ENCODE measurements around the gene SURF6. TPM values are rescaled to one million over a fixed set of nuclear protein-coding genes. Genes with fewer than 3 reads are reported as not detected.

Gene SURF6
- total RNA-seq, 1 donor from 2014 or later: 21.7 TPM

DNA sequence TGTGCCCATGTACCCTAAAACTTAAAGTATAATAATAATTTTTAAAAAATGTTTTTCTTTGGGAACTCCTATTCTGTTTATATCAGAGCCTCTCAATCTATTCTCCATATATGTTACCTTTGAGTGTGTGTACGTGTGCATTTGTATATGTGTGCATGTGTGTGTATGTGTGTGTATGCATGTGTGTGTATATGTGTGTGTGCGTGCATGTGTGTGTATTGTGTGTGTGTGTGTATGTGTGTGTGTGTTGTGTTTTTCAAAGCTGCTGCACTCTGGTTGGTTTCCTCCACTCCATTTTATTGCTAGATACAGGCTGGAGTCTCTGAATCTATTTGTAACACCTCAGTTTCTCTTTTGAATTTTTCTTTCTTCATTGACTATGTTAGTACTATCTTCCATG, 20.0 kb downstream of the SURF6 start:
- Mint-ChIP-seq H3K27ac (ENCODE audit: unreplicated experiment) (no peak overlapping the region), H3K27me3 (ENCODE audit: unreplicated experiment) (peaks cover 3% of the 10 kb centered on the region), H3K4me3 (ENCODE audit: unreplicated experiment) (no peak overlapping the region), H3K4me1 (ENCODE audit: unreplicated experiment) (no peaks in the 10 kb centered on the region), H3K9me3 (ENCODE audit: unreplicated experiment) (no peaks in the 10 kb centered on the region), H3K36me3 (ENCODE audit: low read depth, unreplicated experiment) (no peaks in the 10 kb centered on the region)
- TF ChIP-seq, protein P1, sequence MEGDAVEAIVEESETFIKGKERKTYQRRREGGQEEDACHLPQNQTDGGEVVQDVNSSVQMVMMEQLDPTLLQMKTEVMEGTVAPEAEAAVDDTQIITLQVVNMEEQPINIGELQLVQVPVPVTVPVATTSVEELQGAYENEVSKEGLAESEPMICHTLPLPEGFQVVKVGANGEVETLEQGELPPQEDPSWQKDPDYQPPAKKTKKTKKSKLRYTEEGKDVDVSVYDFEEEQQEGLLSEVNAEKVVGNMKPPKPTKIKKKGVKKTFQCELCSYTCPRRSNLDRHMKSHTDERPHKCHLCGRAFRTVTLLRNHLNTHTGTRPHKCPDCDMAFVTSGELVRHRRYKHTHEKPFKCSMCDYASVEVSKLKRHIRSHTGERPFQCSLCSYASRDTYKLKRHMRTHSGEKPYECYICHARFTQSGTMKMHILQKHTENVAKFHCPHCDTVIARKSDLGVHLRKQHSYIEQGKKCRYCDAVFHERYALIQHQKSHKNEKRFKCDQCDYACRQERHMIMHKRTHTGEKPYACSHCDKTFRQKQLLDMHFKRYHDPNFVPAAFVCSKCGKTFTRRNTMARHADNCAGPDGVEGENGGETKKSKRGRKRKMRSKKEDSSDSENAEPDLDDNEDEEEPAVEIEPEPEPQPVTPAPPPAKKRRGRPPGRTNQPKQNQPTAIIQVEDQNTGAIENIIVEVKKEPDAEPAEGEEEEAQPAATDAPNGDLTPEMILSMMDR (IDR thresholded peaks at IDR 0.05; ENCODE audit: unreplicated experiment): no peak
- no peak for DNase-seq (ENCODE audit: low spot score)

GRCh38 chr9:133309608-133310007, 26.4 kb downstream of the SURF6 start:
- Mint-ChIP-seq H3K27ac (ENCODE audit: unreplicated experiment) (no peak overlapping the region), H3K4me1 (ENCODE audit: unreplicated experiment) (no peaks in the 10 kb centered on the region), H3K4me3 (ENCODE audit: unreplicated experiment) (no peak overlapping the region), H3K36me3 (ENCODE audit: low read depth, unreplicated experiment) (no peaks in the 10 kb centered on the region), H3K9me3 (ENCODE audit: unreplicated experiment) (peaks cover 5% of the 10 kb centered on the region), H3K27me3 (ENCODE audit: unreplicated experiment) (peaks cover 2% of the 10 kb centered on the region)
- TF ChIP-seq, protein P1 (IDR thresholded peaks at IDR 0.05; ENCODE audit: unreplicated experiment): no peak
- DNase-seq (ENCODE audit: low spot score): no peak

- TF ChIP-seq, protein P1 (IDR thresholded peaks at IDR 0.05; ENCODE audit: unreplicated experiment): no peak
- H3K36me3 Mint-ChIP-seq (ENCODE audit: low read depth, unreplicated experiment): no peaks in the 10 kb centered on the region
- H3K4me1 Mint-ChIP-seq (ENCODE audit: unreplicated experiment): no peaks in the 10 kb centered on the region
- H3K4me3 Mint-ChIP-seq (ENCODE audit: unreplicated experiment): no peak overlapping the region
- peaks cover 2% of the 10 kb centered on the region for H3K27me3 Mint-ChIP-seq (ENCODE audit: unreplicated experiment)
- no peak overlapping the region for H3K27ac Mint-ChIP-seq (ENCODE audit: unreplicated experiment)
- DNase-seq (ENCODE audit: low spot score): no peak
- H3K9me3 Mint-ChIP-seq (ENCODE audit: unreplicated experiment): peaks cover 5% of the 10 kb centered on the region
Measured at GRCh38 chr9:133307301-133307700, 28.7 kb downstream of the SURF6 start.

- H3K36me3 Mint-ChIP-seq (ENCODE audit: low read depth, unreplicated experiment): no peaks in the 10 kb centered on the region
- TF ChIP-seq, protein P1 (IDR thresholded peaks at IDR 0.05; ENCODE audit: unreplicated experiment): no peak
- H3K4me3 Mint-ChIP-seq (ENCODE audit: unreplicated experiment): no peak overlapping the region
- DNase-seq (ENCODE audit: low spot score): no peak
- H3K9me3 Mint-ChIP-seq (ENCODE audit: unreplicated experiment): peaks cover 5% of the 10 kb centered on the region
- no peak overlapping the region for H3K27ac Mint-ChIP-seq (ENCODE audit: unreplicated experiment)
- H3K27me3 Mint-ChIP-seq (ENCODE audit: unreplicated experiment): peaks cover 2% of the 10 kb centered on the region
- no peaks in the 10 kb centered on the region for H3K4me1 Mint-ChIP-seq (ENCODE audit: unreplicated experiment)
Measured at GRCh38 chr9:133306242-133307204, 29.5 kb downstream of the SURF6 start.

- TF ChIP-seq, protein P1 (IDR thresholded peaks at IDR 0.05; ENCODE audit: unreplicated experiment): no peak
- Mint-ChIP-seq H3K9me3 (ENCODE audit: unreplicated experiment) (peaks cover 5% of the 10 kb centered on the region), H3K4me3 (ENCODE audit: unreplicated experiment) (no peak overlapping the region), H3K27ac (ENCODE audit: unreplicated experiment) (no peak overlapping the region), H3K36me3 (ENCODE audit: low read depth, unreplicated experiment) (no peaks in the 10 kb centered on the region), H3K4me1 (ENCODE audit: unreplicated experiment) (no peaks in the 10 kb centered on the region), H3K27me3 (ENCODE audit: unreplicated experiment) (peaks cover 3% of the 10 kb centered on the region)
- DNase-seq (ENCODE audit: low spot score): no peak
Measured at GRCh38 chr9:133305731-133306130, 30.3 kb downstream of the SURF6 start.

Measured in endothelial cell (in vitro differentiated cells).